Measurements from ENCODE around the gene KDM4C. TPM values are rescaled to one million over a fixed set of nuclear protein-coding genes. Genes with fewer than 3 reads are reported as not detected.

Gene KDM4C
- total RNA-seq, 1 experiment from 2014 or later: 61.1 TPM

- DNase-seq: no peak
- no peak overlapping the region for H2AFZ ChIP-seq (ENCODE audit: low read length)
Observed at GRCh38 chr9:7097785-7098752, 340.3 kb downstream of the KDM4C start.

GRCh38 chr9:7103367-7103766 lies 345.6 kb downstream of the KDM4C start:
- no peaks in the 10 kb centered on the region for H3K36me3 ChIP-seq (ENCODE audit: insufficient read depth, low read length)
- H3K4me3 ChIP-seq (ENCODE audit: low read length): no peak overlapping the region
- no peaks in the 10 kb centered on the region for H3K9me2 ChIP-seq (replicated peaks; ENCODE audit: insufficient read depth, low read length)
- no peak overlapping the region for H3K4me2 ChIP-seq (ENCODE audit: low read depth, low read length, poor library complexity, severe bottlenecking)
- no peak overlapping the region for H2AFZ ChIP-seq (ENCODE audit: low read length)
- H4K20me1 ChIP-seq (ENCODE audit: insufficient read depth, low read depth, low read length): no peaks in the 10 kb centered on the region
- H3K27ac ChIP-seq (ENCODE audit: low read length): no peak overlapping the region
- H3K79me2 ChIP-seq (ENCODE audit: low read length): no peaks in the 10 kb centered on the region
- no peaks in the 10 kb centered on the region for H3K4me1 ChIP-seq (ENCODE audit: low read length)
- no peak overlapping the region for H3K9ac ChIP-seq (ENCODE audit: low read length)
- H3K9me3 ChIP-seq (ENCODE audit: low read length): no peaks in the 10 kb centered on the region
- H3K27me3 ChIP-seq (ENCODE audit: low read length): no peaks in the 10 kb centered on the region
- DNase-seq: no peak

More at GRCh38 chr9:7097785-7098752, 340.3 kb downstream of the KDM4C start:
- no peaks in the 10 kb centered on the region for H3K9me2 ChIP-seq (replicated peaks; ENCODE audit: insufficient read depth, low read length)
- no peaks in the 10 kb centered on the region for H3K36me3 ChIP-seq (ENCODE audit: insufficient read depth, low read length)
- no peak overlapping the region for H3K9ac ChIP-seq (ENCODE audit: low read length)
- no peaks in the 10 kb centered on the region for H4K20me1 ChIP-seq (ENCODE audit: insufficient read depth, low read depth, low read length)
- no peaks in the 10 kb centered on the region; the same call in 1 of the 2 replicates for H3K4me1 ChIP-seq (ENCODE audit: low read length)
- H3K9me3 ChIP-seq (ENCODE audit: low read length): no peaks in the 10 kb centered on the region
- no peak overlapping the region for H3K4me2 ChIP-seq (ENCODE audit: low read depth, low read length, poor library complexity, severe bottlenecking)
- H3K79me2 ChIP-seq (ENCODE audit: low read length): no peaks in the 10 kb centered on the region
- no peaks in the 10 kb centered on the region for H3K27me3 ChIP-seq (ENCODE audit: low read length)
- no peak overlapping the region for H3K4me3 ChIP-seq (ENCODE audit: low read length)
- no peak overlapping the region for H3K27ac ChIP-seq (ENCODE audit: low read length)

- no peak for DNase-seq
- no peaks in the 10 kb centered on the region for H3K27me3 ChIP-seq (ENCODE audit: low read length)
- H3K4me3 ChIP-seq (ENCODE audit: low read length): no peak overlapping the region
- H3K4me2 ChIP-seq (ENCODE audit: low read depth, low read length, poor library complexity, severe bottlenecking): no peak overlapping the region
- H3K27ac ChIP-seq (ENCODE audit: low read length): no peak overlapping the region
- no peaks in the 10 kb centered on the region for H3K9me3 ChIP-seq (ENCODE audit: low read length)
- no peaks in the 10 kb centered on the region for H3K36me3 ChIP-seq (ENCODE audit: insufficient read depth, low read length)
- H4K20me1 ChIP-seq (ENCODE audit: insufficient read depth, low read depth, low read length): no peaks in the 10 kb centered on the region
- no peak overlapping the region for H2AFZ ChIP-seq (ENCODE audit: low read length)
- H3K9me2 ChIP-seq (replicated peaks; ENCODE audit: insufficient read depth, low read length): no peaks in the 10 kb centered on the region
- no peak overlapping the region for H3K9ac ChIP-seq (ENCODE audit: low read length)
- H3K4me1 ChIP-seq (ENCODE audit: low read length): no peaks in the 10 kb centered on the region
- H3K79me2 ChIP-seq (ENCODE audit: low read length): no peaks in the 10 kb centered on the region
Observed at GRCh38 chr9:7103771-7104170, 346.0 kb downstream of the KDM4C start.

GRCh38 chr9:7104625-7105024 lies 346.9 kb downstream of the KDM4C start:
- no peaks in the 10 kb centered on the region for H3K9me3 ChIP-seq (ENCODE audit: low read length)
- no peaks in the 10 kb centered on the region for H3K4me1 ChIP-seq (ENCODE audit: low read length)
- no peaks in the 10 kb centered on the region for H3K36me3 ChIP-seq (ENCODE audit: insufficient read depth, low read length)
- H3K79me2 ChIP-seq (ENCODE audit: low read length): no peaks in the 10 kb centered on the region
- H3K27me3 ChIP-seq (ENCODE audit: low read length): no peaks in the 10 kb centered on the region
- no peaks in the 10 kb centered on the region for H3K9me2 ChIP-seq (replicated peaks; ENCODE audit: insufficient read depth, low read length)
- DNase-seq: no peak
- H3K4me3 ChIP-seq (ENCODE audit: low read length): no peak overlapping the region
- no peak overlapping the region for H2AFZ ChIP-seq (ENCODE audit: low read length)
- H3K27ac ChIP-seq (ENCODE audit: low read length): no peak overlapping the region
- no peak overlapping the region for H3K4me2 ChIP-seq (ENCODE audit: low read depth, low read length, poor library complexity, severe bottlenecking)
- no peaks in the 10 kb centered on the region for H4K20me1 ChIP-seq (ENCODE audit: insufficient read depth, low read depth, low read length)
- no peak overlapping the region for H3K9ac ChIP-seq (ENCODE audit: low read length)

- no peak for DNase-seq
- no peak overlapping the region for H3K4me3 ChIP-seq (ENCODE audit: low read length)
- no peak overlapping the region for H3K27ac ChIP-seq (ENCODE audit: low read length)
- H3K9me3 ChIP-seq (ENCODE audit: low read length): no peaks in the 10 kb centered on the region
- no peak overlapping the region for H3K9ac ChIP-seq (ENCODE audit: low read length)
- no peaks in the 10 kb centered on the region for H3K9me2 ChIP-seq (replicated peaks; ENCODE audit: insufficient read depth, low read length)
- no peak overlapping the region for H2AFZ ChIP-seq (ENCODE audit: low read length)
- H3K27me3 ChIP-seq (ENCODE audit: low read length): no peaks in the 10 kb centered on the region
- H3K4me1 ChIP-seq (ENCODE audit: low read length): no peaks in the 10 kb centered on the region
- H3K4me2 ChIP-seq (ENCODE audit: low read depth, low read length, poor library complexity, severe bottlenecking): no peak overlapping the region
- no peaks in the 10 kb centered on the region for H3K79me2 ChIP-seq (ENCODE audit: low read length)
- no peaks in the 10 kb centered on the region for H4K20me1 ChIP-seq (ENCODE audit: insufficient read depth, low read depth, low read length)
- H3K36me3 ChIP-seq (ENCODE audit: insufficient read depth, low read length): no peaks in the 10 kb centered on the region
Observed at GRCh38 chr9:7105095-7105494, 347.3 kb downstream of the KDM4C start.

GRCh38 chr9:7108936-7109335 lies 351.2 kb downstream of the KDM4C start:
- Histone ChIP-seq H3K4me1 (ENCODE audit: low read length) (no peaks in the 10 kb centered on the region), H3K36me3 (ENCODE audit: insufficient read depth, low read length) (no peaks in the 10 kb centered on the region)

GRCh38 chr9:7111413-7111812 lies 353.6 kb downstream of the KDM4C start:
- DNase-seq: no peak
- H3K4me1 ChIP-seq (ENCODE audit: low read length): no peaks in the 10 kb centered on the region
- no peaks in the 10 kb centered on the region for H3K36me3 ChIP-seq (ENCODE audit: insufficient read depth, low read length)

More at GRCh38 chr9:7108936-7109335, 351.2 kb downstream of the KDM4C start:
- no peaks in the 10 kb centered on the region for H3K9me3 ChIP-seq (ENCODE audit: low read length)
- H3K79me2 ChIP-seq (ENCODE audit: low read length): no peaks in the 10 kb centered on the region
- no peak overlapping the region for H2AFZ ChIP-seq (ENCODE audit: low read length)
- no peak overlapping the region for H3K27ac ChIP-seq (ENCODE audit: low read length)
- H3K27me3 ChIP-seq (ENCODE audit: low read length): no peaks in the 10 kb centered on the region
- H3K4me2 ChIP-seq (ENCODE audit: low read depth, low read length, poor library complexity, severe bottlenecking): no peak overlapping the region
- no peak for DNase-seq
- no peak overlapping the region for H3K4me3 ChIP-seq (ENCODE audit: low read length)
- no peaks in the 10 kb centered on the region for H4K20me1 ChIP-seq (ENCODE audit: insufficient read depth, low read depth, low read length)
- no peaks in the 10 kb centered on the region for H3K9me2 ChIP-seq (replicated peaks; ENCODE audit: insufficient read depth, low read length)
- no peak overlapping the region for H3K9ac ChIP-seq (ENCODE audit: low read length)

GRCh38 chr9:7115606-7116005 lies 357.8 kb downstream of the KDM4C start:
- Histone ChIP-seq H3K36me3 (ENCODE audit: insufficient read depth, low read length) (no peaks in the 10 kb centered on the region), H3K4me2 (ENCODE audit: low read depth, low read length, poor library complexity, severe bottlenecking) (no peak overlapping the region), H3K9me2 (replicated peaks; ENCODE audit: insufficient read depth, low read length) (no peaks in the 10 kb centered on the region), H3K27me3 (ENCODE audit: low read length) (no peaks in the 10 kb centered on the region), H3K27ac (ENCODE audit: low read length) (no peak overlapping the region), H3K9ac (ENCODE audit: low read length) (no peak overlapping the region), H3K4me1 (ENCODE audit: low read length) (no peaks in the 10 kb centered on the region), H4K20me1 (ENCODE audit: insufficient read depth, low read depth, low read length) (no peaks in the 10 kb centered on the region), H3K4me3 (ENCODE audit: low read length) (no peak overlapping the region), H3K9me3 (ENCODE audit: low read length) (no peaks in the 10 kb centered on the region), H3K79me2 (ENCODE audit: low read length) (no peaks in the 10 kb centered on the region), H2AFZ (ENCODE audit: low read length) (no peak overlapping the region)
- no peak for DNase-seq

More at GRCh38 chr9:7111413-7111812, 353.6 kb downstream of the KDM4C start:
- Histone ChIP-seq H3K79me2 (ENCODE audit: low read length) (no peaks in the 10 kb centered on the region), H3K4me2 (ENCODE audit: low read depth, low read length, poor library complexity, severe bottlenecking) (no peak overlapping the region), H2AFZ (ENCODE audit: low read length) (no peak overlapping the region), H3K9me2 (replicated peaks; ENCODE audit: insufficient read depth, low read length) (no peaks in the 10 kb centered on the region), H3K9me3 (ENCODE audit: low read length) (no peaks in the 10 kb centered on the region), H3K4me3 (ENCODE audit: low read length) (no peak overlapping the region), H3K9ac (ENCODE audit: low read length) (no peak overlapping the region), H3K27me3 (ENCODE audit: low read length) (no peaks in the 10 kb centered on the region), H4K20me1 (ENCODE audit: insufficient read depth, low read depth, low read length) (no peaks in the 10 kb centered on the region), H3K27ac (ENCODE audit: low read length) (no peak overlapping the region)

All from Karpas-422 (cell line).